Measurements from ENCODE around the gene MINDY3.
"Not testable (repeated sequence)": the region's sequence is repeated elsewhere in the genome, so short reads cannot be mapped to it uniquely, and the experiment has no call there.

The MINDY3 gene

DNA sequence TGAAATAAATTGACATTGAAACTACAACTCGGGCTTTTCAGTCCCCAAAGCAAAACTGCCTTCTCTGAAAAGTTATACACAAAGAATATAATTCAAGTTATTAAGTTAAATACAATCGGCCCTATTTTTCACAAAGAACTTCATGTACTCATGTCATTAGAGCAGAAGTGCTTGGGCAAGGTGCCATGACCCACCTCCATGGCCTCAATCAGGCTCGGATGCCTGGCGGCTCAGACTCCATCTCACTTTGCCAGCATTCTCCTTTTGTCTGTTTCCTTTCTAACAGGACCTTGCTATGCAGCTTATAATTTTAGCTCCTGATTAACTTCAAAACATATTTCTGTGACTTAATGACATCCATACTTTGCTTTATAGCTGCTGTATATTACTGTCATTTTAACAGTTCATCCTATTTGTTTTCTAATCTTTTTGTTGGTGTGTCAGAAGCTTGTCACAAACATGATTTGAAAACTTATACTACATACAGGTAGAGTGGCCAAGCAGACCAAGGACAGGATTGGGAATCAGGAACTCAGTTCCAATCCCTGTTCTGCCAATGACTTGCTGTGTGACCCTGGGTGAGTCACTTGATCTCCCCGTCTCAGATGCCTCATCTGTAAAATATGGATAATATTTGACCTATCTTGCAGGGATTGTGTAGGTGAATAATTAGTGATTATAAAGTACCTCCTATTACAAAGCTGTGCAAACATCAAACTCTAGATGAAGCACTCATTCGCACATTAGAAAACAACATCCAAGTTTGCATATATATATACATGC lies 79.8 kb downstream of the MINDY3 start:
- DNase-seq (ENCODE audit: low spot score), result no peak

DNA sequence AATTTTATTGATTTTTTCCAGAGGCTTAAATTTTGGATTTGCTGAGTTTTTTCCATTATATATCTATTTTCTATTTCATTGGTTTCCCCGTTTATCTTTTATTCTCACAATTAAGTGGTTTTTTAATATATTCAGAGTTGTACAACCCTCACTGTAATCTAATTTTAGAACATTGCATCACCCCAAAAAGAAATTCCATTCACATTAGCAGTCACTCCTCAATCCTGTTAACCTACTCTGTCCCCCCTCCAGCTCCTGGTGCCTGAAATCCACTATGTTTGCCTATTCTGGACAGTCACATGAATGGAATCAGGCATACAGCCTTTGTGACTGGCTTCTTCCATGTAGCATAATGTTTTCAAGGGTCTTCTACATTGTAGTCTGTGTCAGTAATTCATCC lies 84.8 kb downstream of the MINDY3 start:
- DNase-seq (ENCODE audit: low spot score), result no peak

DNA sequence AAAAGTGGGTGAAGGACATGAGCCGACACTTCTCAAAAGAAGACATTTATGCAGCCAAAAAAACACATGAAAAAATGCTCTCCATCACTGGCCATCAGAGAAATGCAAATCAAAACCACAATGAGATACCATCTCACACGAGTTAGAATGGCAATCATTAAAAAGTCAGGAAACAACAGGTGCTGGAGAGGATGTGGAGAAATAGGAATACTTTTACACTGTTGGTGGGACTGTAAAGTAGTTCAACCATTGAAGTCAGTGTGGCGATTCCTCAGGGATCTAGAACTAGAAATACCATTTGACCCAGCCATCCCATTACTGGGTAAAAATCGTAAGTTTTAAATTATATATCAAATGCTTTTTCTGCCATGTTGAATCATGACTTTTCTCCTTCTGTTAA lies 85.8 kb downstream of the MINDY3 start:
- DNase-seq (ENCODE audit: low spot score), result not testable (repeated sequence)

DNA sequence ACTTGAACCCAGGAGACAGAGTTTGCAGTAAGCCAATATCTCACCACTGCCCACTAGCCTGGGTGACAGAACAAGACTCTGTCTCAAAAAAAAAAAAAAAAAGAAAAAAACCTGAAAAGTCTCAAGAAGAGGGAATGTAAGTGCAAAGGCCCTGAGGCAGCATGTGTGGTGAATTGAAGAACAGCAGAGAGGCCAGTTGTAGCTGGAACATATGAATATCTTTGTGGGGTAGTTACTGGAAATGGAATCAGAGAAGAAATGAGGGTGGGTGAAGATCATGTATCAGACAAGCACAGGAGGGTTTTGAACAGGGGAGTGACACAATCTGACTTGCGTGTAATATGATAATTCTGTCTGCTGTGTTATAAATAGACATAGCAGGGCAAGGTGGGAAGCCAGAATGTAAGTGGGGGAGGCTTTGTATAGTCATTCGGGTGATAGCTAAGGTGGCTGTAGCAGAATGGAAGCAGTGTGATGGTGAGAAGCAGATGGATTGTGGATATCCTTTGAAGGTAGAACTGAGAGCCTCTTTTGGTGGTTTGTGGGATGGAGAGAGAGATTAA lies 95.3 kb downstream of the MINDY3 start:
- DNase-seq (ENCODE audit: low spot score), result no peak

DNA sequence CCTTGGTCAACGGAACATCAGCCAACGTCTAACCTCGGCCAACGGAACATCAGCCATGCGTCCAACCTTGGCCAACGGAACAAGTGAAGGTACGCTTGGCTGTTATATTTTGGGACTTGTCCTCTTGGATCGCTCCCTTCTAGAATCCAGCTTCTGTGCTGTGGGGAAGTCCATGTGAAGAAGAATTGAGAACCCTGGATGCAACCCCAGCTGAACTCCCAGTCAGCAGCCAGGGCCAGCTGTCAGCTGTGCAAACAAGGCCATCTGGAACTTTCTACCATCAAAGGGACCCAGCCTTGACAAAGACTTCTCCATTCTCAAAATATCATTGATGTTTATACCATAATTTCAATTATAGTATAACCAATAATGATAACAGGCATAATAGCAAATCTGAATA lies 97.3 kb downstream of the MINDY3 start:
- no peak for DNase-seq (ENCODE audit: low spot score)

DNA sequence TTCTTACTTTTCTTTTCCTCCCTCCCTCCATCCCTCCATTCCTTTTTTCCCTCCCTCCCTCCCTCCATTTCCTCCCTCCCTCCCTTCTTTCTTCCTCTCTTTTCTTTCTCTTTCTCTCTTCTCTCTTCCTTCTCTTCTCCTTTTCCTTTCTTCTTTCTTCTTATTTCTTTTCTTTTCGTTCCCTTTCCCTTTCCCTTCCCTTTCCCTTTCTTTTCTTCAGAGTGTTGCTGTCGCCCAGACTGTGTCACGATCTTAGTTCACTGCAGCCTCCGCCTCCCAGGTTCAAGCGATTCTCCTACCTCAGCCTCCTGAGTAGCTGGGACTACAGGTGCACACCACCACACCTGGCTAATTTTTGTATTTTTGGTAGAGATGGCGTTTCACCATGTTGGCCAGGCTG lies 98.1 kb downstream of the MINDY3 start:
- not testable (repeated sequence) for DNase-seq (ENCODE audit: low spot score)

DNA sequence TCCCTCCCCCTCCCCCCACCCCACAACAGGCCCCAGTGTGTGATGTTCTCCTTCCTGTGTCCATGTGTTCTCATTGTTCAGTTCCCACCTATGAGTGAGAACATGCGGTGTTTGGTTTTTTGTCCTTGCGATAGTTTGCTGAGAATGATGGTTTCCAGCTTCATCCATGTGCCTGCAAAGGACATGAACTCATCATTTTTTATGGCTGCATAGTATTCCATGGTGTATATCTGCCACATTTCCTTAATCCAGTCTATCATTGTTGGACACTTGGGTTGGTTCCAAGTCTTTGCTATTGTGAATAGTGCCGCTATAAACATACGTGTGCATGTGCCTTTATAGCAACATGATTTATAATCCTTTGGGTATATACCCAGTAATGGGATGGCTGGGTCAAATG lies 99.1 kb downstream of the MINDY3 start:
- not testable (repeated sequence) for DNase-seq (ENCODE audit: low spot score)

DNA sequence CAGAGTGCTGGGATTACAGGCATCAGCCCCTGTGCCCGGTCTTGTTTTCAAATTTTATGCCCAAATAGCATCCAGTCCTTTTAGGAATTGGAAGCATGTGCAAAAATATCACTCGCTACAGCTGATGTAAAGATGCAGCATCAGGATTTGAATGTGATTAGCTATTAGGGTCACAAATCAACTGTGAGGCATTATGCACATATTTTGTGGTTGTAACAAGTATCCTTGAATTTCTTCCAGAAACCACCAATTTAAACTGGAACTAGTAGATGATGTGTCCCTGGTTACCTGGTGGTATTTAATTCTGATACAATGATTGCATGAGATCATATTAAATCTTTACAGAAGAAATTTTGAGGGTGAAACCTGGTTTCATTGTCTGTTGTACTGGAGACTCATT lies 99.6 kb downstream of the MINDY3 start:
- no peak for DNase-seq (ENCODE audit: low spot score)

DNA sequence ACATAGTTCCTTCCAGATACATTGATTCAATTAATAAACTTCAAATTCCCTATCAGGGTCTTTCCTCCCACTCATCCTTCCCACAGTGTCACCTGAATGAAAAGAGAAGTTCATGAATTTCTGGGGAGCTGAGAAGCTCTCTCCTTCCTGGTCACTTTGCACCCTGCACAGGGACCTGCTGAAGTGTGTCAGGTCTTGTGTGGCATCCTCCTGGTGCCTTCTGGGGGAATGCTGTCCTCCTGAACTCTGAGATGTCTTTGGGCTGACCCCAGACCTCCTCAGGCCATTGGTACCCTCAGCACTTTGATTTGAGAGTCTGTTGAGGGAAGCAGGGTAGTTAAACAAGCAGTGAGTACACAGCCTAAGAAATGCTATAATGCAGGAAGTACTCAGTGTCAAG lies 101.0 kb downstream of the MINDY3 start:
- DNase-seq (ENCODE audit: low spot score), result no peak

DNA sequence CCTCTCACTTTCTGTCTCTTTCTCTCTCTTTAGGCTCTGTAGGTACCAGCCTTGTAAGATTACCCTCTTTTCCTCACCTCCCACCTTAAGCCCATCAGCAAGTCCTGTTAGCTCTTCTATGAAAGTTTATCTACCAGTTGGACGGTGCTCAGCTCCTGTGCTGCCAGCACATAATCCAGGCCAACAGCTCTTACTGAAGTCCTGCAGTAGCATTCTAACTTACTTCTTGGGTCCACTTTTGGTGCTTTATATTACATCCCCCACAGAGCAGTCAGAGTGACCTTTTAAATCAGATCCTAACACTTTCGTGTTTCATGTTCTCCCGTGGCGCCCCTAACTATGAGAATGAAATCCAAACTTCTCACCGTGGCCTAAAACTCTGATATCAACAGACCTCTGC lies 101.7 kb downstream of the MINDY3 start:
- no peak for DNase-seq (ENCODE audit: low spot score)

DNA sequence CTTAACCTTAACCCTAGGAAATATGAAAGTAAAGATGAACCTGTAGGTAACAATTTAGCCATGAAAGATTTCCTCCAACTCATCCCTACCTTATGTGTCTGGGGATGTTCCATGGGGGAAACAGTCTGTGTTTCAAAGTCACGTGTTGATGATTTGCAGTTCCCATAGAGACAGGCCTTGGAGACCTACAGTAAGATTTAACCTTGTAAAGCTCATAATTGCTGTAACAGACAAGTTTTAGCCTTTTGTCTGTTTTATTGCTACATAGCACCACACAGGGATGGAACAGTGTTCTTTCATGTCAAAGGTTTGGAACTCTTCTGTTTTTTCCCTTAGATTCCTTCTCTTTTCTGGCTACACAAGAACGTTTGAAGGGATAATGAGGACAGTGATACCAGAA lies 105.4 kb downstream of the MINDY3 start:
- DNase-seq (ENCODE audit: low spot score), result no peak

DNA sequence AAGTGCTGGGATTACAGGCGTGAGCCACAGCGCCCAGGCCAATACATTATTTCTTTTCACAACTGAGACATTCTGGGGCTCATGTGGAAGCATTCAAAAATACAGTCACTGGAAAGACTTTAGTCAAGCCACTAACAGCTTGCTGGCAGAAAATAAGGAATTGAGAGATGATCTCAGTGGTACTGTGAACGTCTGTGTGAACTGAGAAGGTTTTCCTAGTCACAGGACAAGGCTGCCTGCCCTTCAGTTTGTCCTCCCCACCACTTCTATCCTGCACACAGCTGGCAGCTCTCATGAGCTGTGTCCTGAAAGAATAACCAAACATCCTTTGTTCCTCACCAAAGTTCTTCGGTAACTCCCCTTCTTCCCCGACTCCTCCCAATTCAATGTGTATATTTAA lies 109.3 kb downstream of the MINDY3 start:
- DNase-seq (ENCODE audit: low spot score), result no peak

DNA sequence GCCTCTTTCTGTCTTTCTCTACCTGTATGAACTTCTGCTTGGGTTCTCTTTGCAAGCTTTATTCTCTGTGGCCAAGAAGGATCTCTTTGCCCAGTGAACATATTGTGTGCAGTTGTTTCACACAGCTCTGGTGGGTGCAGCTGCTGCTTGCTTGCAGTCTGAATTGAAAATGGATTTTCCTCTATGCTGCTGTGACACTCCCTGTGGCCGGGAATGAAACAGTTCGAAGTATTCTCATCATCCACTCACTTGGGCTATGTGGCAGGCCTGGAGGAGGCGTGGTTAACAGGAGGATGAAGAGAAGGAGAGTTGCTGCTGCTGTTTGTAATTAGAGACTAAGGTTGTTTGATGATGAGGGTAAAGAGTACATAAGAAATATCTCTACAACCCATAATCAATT lies 112.2 kb downstream of the MINDY3 start:
- no peak for DNase-seq (ENCODE audit: low spot score)

DNA sequence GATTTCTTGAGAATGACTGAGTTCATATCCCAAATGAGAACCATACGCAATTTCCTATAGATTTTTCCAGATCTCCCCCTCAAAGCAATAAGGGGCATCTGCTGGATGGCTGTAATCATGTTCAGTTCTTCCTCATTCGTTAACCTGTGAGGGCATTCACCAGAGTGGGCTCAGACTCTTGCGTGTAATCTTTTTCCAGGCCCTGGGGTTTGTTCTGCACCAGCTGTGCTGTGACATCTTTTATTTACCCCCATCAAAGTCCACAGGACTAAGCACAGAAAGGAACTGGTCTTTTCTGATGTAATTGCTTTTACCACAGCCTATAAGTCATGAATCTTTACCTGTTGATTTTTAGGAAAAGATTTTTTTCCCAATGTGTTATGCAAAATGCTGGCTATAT lies 112.7 kb downstream of the MINDY3 start:
- DNase-seq (ENCODE audit: low spot score), result no peak

DNA sequence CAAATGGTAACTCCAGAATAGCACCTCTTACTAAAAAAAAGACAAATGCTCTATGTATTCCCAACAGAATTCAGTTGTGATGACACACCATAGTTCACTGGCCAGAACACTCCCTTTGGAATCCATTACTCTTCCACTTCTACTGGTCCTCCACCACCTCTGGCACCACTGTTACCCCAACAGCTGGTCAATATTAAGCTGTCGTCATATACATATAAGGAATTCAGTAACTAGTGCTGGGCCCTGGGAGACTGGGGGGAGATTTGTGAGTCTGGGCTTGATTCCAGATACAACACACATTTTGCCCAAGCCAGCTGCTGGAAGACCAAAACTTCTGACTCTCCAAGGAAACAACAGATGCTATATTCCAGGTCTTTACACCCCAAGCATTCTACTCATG lies 114.6 kb downstream of the MINDY3 start:
- DNase-seq (ENCODE audit: low spot score), result no peak

DNA sequence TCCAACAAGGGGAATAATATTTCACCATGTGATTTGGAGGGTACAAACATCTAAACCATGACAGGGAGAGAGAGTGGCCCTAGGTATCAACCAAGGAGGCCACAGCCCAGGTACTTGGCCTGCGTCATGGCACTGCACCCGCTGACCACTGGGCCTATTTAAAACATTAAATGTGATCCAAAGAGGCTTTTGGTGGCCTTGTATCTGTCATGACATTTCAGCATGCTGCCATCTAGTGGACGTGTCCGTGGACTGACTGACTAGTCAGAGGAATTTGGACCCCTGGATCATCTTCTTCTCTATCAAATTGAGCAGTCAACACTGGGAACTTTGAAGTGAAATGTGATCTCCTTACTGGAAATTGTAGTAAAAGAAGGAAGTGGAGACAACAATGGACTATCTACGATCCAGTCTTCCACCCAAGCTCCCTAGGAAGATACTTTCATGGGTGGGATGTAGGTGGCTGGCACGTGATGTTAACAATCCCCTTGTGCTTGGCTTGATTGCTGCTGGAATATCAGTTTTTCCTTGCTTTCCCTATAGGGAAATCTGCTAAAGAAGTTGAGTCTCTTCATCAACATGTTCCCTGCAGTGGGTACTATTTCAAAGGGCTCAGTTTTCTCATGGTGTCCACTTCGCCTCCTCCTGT lies 116.0 kb downstream of the MINDY3 start:
- DNase-seq (ENCODE audit: low spot score), result peak; percentile 21

DNA sequence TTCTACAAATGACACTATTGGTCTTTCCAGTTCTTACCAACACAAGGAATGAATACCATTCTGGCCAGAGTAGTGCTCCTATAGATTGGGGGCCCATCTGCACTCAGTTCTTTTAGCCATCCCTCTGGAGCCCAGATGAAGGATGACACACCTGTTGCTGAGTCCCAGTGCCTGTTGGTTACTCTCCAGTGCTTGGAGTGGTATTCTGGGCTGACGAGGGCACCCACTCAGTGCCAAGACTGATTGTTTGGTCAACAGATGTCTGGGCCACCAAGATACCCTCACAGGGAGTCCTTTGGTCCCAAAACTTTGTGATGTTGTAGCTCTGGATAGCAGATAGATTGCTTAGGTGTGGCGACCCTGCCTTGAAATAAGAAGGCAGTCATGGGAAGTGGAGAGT lies 116.9 kb downstream of the MINDY3 start:
- DNase-seq (ENCODE audit: low spot score), result no peak

DNA sequence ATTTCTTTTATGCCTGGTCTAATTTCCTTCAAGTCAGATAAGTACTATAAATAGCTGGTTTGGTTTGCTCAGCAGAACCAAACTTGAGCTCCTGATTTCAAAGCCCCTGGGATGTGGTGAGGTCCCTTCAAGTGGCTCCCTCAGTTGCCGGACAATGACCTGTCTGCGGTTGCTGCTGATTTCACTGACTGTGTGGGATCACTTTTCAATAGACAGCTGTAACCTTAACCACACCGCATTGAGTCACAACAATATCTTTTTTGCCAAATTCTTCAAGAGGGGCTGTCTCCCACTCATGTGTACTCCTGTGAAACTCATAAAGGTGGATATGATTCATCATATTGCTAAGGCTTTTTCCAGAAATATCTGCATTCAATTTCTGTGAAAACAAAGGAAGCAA lies 117.5 kb downstream of the MINDY3 start:
- no peak for DNase-seq (ENCODE audit: low spot score)

DNA sequence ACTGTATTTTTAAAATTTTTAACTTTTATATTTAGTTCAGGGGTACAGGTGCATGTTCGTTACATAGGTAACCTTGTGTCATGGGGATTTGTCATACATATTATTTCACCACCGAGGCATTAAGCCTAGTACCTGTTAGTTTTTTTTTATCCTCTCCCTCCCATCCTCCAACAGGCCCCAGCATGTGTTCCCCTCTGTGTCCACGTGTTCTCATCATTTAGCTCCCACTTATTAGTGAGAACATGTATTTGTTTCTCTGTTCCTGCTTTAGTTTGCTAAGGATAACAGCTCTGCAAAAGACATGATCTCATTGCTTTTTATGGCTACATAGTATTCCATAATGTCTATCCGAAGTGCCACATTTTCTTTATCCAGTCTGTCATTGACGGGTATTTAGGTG lies 118.2 kb downstream of the MINDY3 start:
- no peak for DNase-seq (ENCODE audit: low spot score)

DNA sequence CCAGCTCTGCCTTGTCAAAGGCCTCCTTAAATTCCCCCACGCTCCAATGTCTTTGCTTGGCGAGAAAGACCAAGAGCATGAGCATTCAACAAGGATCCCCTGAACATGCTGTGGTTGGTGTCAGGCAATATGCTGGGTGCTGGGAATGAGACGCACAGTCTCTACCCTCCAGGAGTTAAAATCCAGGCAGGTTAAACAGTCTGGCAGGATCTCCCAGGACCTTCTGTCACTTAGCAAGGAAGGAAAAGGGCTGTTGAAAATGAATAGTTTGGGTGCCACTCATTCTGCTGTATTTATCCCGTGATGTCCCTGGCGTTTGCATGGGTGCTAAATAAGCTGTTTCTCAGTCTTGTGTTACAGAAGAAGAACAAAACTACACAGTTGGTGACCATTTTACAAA lies 118.7 kb downstream of the MINDY3 start:
- no peak for DNase-seq (ENCODE audit: low spot score)

DNA sequence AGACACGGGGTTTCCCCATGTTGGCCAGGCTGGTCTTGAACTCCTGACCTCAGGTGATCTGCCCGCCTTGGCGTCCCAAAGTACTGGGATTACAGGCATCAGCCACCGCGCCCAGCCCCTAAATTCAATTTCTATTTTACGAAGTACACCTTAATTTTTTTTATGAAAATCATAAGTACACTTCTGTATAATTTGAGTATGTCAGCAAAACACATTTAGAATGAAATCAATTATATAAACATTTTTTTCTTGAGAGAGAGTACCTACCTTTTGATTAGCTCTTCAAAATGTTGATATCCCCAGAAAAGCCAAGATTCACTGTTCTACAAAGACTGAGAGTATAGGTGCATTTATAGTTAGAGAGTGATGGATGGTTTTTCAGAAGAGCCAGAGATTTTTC lies 120.0 kb downstream of the MINDY3 start:
- DNase-seq (ENCODE audit: low spot score), result no peak

DNA sequence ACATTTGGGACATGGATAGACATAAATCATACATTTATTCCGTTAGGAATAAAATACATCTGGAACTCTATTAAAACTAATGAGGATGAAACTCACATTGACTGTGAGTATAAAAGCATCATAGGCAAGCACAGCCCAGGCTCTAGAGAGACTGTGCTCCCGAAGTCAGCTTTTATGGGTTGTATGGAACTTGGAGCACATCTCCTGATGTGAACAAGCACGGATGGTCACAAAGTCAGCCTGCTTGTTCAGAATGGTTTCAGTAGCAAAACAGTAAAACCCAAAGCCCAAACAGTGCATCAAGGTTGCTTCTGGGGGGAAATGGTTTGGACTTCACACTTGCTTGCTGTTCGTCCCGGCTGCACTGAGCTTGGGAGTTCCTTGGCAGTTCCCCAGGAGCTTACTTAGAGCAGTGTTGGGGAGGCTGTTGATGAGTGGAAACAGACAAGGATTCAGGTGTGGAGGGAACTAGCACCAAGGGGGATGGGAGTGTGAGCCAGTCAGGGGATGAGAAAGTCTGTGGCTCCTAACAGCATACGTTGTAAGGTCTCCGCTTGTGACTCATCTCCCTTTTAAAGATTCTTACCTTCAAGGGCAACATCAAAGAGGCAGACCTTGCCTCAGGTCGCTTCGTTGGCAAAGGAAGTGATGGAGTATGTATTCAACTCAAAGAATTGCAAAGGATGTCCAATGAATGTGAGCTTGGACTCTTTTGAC lies 120.9 kb downstream of the MINDY3 start:
- DNase-seq (ENCODE audit: low spot score), result no peak
